Measurements from ENCODE around the gene CST9.

- TF ChIP-seq CTCF (IDR thresholded peaks at IDR 0.05) = no peak
- TF ChIP-seq POLR2A (IDR thresholded peaks at IDR 0.05) = no peak
Measured at GRCh38 chr20:23582293-23582692, 23.4 kb downstream of the CST9 start.
